ENCODE results near the gene OMP.

- TF ChIP-seq CTCF (IDR thresholded peaks at IDR 0.05) (no peak), POLR2A (IDR thresholded peaks at IDR 0.05) (no peak)
Measured at GRCh38 chr11:77141475-77141874, 38.8 kb downstream of the OMP start.

All from esophagus squamous epithelium (tissue), 4 donors.